B cell (primary cell): ENCODE measurements around the gene ADK. TPM values are rescaled to one million over a fixed set of nuclear protein-coding genes. Genes with fewer than 3 reads are reported as not detected.

Experiments used
- ATAC-seq: fragments of 200-7000 bp; cut with Tn5 transposase; one replicate; pipeline ENCODE4 v1.10.0; 2021; ENCODE audit warnings: low read depth, mild to moderate bottlenecking, moderate number of reproducible peaks, moderate library complexity
- CTCF ChIA-PET: fragments of 350-600 bp; sonication (Branson Sonifier 250); formaldehyde crosslinking; loops from one replicate; lab custom pipeline; 2021; ENCODE audit warnings: antibody characterized with exemption, inconsistent platforms; lab: Charles Lee
- POLR2A ChIA-PET: fragments of 350-600 bp; sonication (Branson Sonifier 250); formaldehyde crosslinking; loops from one replicate; lab custom pipeline; 2021; ENCODE audit warnings: antibody characterized with exemption; lab: Charles Lee
- DNase-seq: peaks from one replicate; pipeline ENCODE4 v3.0.0; 2013
- H2AFZ ChIP-seq: 2 replicates; pipeline ENCODE4 v1.6.1; 2012; ENCODE audit warnings: mild to moderate bottlenecking, low read depth, low read length; ENCODE audit not compliant: insufficient read depth, poor library complexity, severe bottlenecking
- H3K27ac ChIP-seq, 2 donors: 1 replicate in 1 of 2; 2 replicates in 1 of 2; pipeline ENCODE4 v1.5.1; 2012 to 2013; ENCODE audit warnings: low read length in 2 of 2, mild to moderate bottlenecking in 2 of 2, moderate library complexity in 1 of 2
- H3K27me3 ChIP-seq, 4 experiments: fragments of 200-600 bp in 1 of 4; sonication (generic) in 1 of 4; replicated peaks in 1 of 4; 1 replicate in 2 of 4; 2 replicates in 2 of 4; pipeline versions ENCODE4 v1.6.1 to v1.7.0; 2013 to 2016; ENCODE audit warnings: low read length in 3 of 4, mild to moderate bottlenecking in 2 of 4, mixed read lengths in 1 of 4, moderate library complexity in 1 of 4; ENCODE audit not compliant: insufficient read depth in 4 of 4, control insufficient read depth in 3 of 4; ENCODE audit errors: control extremely low read depth in 1 of 4
- H3K36me3 ChIP-seq, 2 experiments: replicated peaks in 1 of 2; 1 replicate in 1 of 2; 2 replicates in 1 of 2; pipeline versions ENCODE4 v1.6.1 to v1.7.1; 2013; ENCODE audit warnings: low read length in 1 of 2; ENCODE audit not compliant: insufficient read depth in 2 of 2, control insufficient read depth in 1 of 2; ENCODE audit errors: control extremely low read depth in 1 of 2, extremely low read depth in 1 of 2
- H3K4me1 ChIP-seq, 2 donors: fragments of 200-600 bp in 1 of 2; sonication (generic) in 1 of 2; 1 replicate in 1 of 2; 2 replicates in 1 of 2; pipeline versions ENCODE4 v1.5.1 to v1.6.1; 2013 to 2017; ENCODE audit warnings: low read length in 2 of 2; ENCODE audit not compliant: control insufficient read depth in 2 of 2, insufficient read depth in 2 of 2
- H3K4me2 ChIP-seq: replicated peaks from 2 replicates; pipeline ENCODE3; 2012; ENCODE audit warnings: mild to moderate bottlenecking, low read depth, low read length; ENCODE audit not compliant: poor library complexity, severe bottlenecking
- H3K4me3 ChIP-seq, 5 experiments: fragments of 200-600 bp in 1 of 5; sonication (generic) in 1 of 5; 1 replicate in 3 of 5; 2 replicates in 2 of 5; pipeline versions ENCODE4 v1.5.1 to v1.7.0; 2011 to 2016; ENCODE audit warnings: low read length in 4 of 5, mild to moderate bottlenecking in 4 of 5, low read depth in 2 of 5, control low read depth in 1 of 5, moderate library complexity in 1 of 5; ENCODE audit not compliant: insufficient read depth in 1 of 5; ENCODE audit errors: control extremely low read depth in 1 of 5, extremely low read depth in 1 of 5
- H3K79me2 ChIP-seq: fragments of 200-600 bp; sonication (generic); one replicate; pipeline ENCODE4 v1.6.0; 2016; ENCODE audit warnings: low read length; ENCODE audit not compliant: control insufficient read depth, insufficient read depth
- H3K9ac ChIP-seq: fragments of 200-600 bp; sonication (generic); 2 replicates; pipeline ENCODE4 v1.6.1; 2017; ENCODE audit warnings: mild to moderate bottlenecking, low read length, moderate library complexity
- H3K9me3 ChIP-seq, 3 donors: one replicate each; pipeline versions ENCODE4 v1.6.1 to v1.7.1; 2013; ENCODE audit warnings: low read length in 2 of 3; ENCODE audit not compliant: control insufficient read depth in 2 of 3, insufficient read depth in 1 of 3; ENCODE audit errors: control extremely low read depth in 1 of 3
- H4K20me1 ChIP-seq: 2 replicates; pipeline ENCODE4 v1.6.0; 2012; ENCODE audit warnings: mild to moderate bottlenecking, low read length; ENCODE audit not compliant: insufficient read depth, control insufficient read depth, poor library complexity, severe bottlenecking
- H3K27ac Mint-ChIP-seq: one replicate; pipeline ENCODE4 v1.8.0; 2021; ENCODE audit warnings: mixed read lengths
- H3K27me3 Mint-ChIP-seq: one replicate; pipeline ENCODE4 v1.8.0; 2021; ENCODE audit warnings: mixed read lengths
- H3K4me1 Mint-ChIP-seq: one replicate; pipeline ENCODE4 v1.8.0; 2021; ENCODE audit warnings: mixed read lengths
- H3K4me3 Mint-ChIP-seq: one replicate; pipeline ENCODE4 v1.8.0; 2021; ENCODE audit warnings: mixed read lengths
- H3K9me3 Mint-ChIP-seq: one replicate; pipeline ENCODE4 v1.8.0; 2022; ENCODE audit warnings: mixed read lengths; ENCODE audit not compliant: insufficient read depth
- EZH2 ChIP-seq: IDR thresholded peaks from 2 replicates; pipeline ENCODE4 v1.6.1; 2012; ENCODE audit warnings: borderline replicate concordance, low read depth, mild to moderate bottlenecking, moderate library complexity, low read length; ENCODE audit not compliant: insufficient read depth, poor library complexity, severe bottlenecking
- WGBS: methylation state at CpG from one replicate; pipeline ENCODE4 v1.1.5; 2013; ENCODE audit warnings: missing lambda C conversion rate; ENCODE audit not compliant: insufficient coverage; 5-methylcytosine and 5-hydroxymethylcytosine counted together
- intact Hi-C: fragments of 100-400 bp; cut with micrococcal nuclease; formaldehyde crosslinking; loops from one replicate; pipeline ENCODE4 v1.10.0; 2022
- polyA plus RNA-seq: library from polyadenylated mRNA; depleted of rRNA; stranded (reverse); fragments of >200 nt; gene quantifications from 2 replicates; pipeline ENCODE4 v1.2.3, GENCODE V29; 2012
- total RNA-seq, 2 donors: library from RNA; stranded (reverse); fragments of 120-200 nt in 1 of 2; gene quantifications; 1 replicate in 1 of 2; 2 replicates in 1 of 2; pipeline versions ENCODE4 v1.2.3 to v1.2.4, GENCODE V29; 2013 to 2022
- TF ChIP-seq, protein P1 (sequence below): fragments of 200-600 bp; IDR thresholded peaks from one replicate; pipeline ENCODE4 v1.8.0; 2022; ENCODE audit warnings: antibody characterized with exemption, mild to moderate bottlenecking

ADK gene
- total and polyA plus RNA-seq, 2 donors (not counting 1 experiment from before 2014, with no cell fraction given): 37.2 to 52.6 TPM

DNA sequence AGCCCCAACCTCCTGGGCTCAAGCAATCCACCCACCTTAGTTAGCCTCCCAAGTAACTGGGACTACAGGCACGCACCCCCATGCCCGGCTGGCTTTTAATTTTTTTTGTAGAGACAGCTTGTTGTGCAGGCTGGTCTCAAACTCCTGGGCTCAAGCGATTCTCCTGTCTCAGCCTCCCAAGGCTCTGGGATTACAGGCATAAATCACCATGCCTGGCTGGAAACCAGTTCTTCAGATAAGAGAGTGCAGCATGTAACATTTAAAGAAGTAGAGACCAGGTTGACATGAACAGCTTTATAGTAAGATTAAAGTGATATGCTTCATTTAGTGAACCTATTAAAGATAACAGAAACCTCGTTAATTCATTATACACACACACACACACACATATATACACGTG is 507.5 kb downstream of the ADK start:
- H3K27me3 Mint-ChIP-seq: no peaks in the 10 kb centered on the region
- Histone ChIP-seq H3K36me3 (peaks cover 0 to 14% of the 10 kb centered on the region in 2 experiments), H2AFZ (no peak overlapping the region), H3K4me3 (no peak overlapping the region), H3K79me2 (no peaks in the 10 kb centered on the region), H3K4me1 (peaks cover 10 to 11% of the 10 kb centered on the region in 2 donors), H3K4me2 (no peak overlapping the region), H3K27me3 (no peaks in the 10 kb centered on the region), H3K27ac (no peak overlapping the region), H3K9me3 (no peaks in the 10 kb centered on the region), H4K20me1 (peaks cover 8% of the 10 kb centered on the region), H3K9ac (no peak overlapping the region)
- ChIA-PET CTCF (no interaction called here), POLR2A (no interaction called here)
- no peak overlapping the region for H3K27ac Mint-ChIP-seq
- H3K4me3 Mint-ChIP-seq: no peak overlapping the region
- intact Hi-C loops: no loop called here
- H3K9me3 Mint-ChIP-seq: no peaks in the 10 kb centered on the region
- ATAC-seq (no peak), DNase-seq (no peak)
- 100% methylated on average over 2 of the region's 5 CpGs for WGBS
- TF ChIP-seq EZH2: no peak
- TF ChIP-seq, protein P1, sequence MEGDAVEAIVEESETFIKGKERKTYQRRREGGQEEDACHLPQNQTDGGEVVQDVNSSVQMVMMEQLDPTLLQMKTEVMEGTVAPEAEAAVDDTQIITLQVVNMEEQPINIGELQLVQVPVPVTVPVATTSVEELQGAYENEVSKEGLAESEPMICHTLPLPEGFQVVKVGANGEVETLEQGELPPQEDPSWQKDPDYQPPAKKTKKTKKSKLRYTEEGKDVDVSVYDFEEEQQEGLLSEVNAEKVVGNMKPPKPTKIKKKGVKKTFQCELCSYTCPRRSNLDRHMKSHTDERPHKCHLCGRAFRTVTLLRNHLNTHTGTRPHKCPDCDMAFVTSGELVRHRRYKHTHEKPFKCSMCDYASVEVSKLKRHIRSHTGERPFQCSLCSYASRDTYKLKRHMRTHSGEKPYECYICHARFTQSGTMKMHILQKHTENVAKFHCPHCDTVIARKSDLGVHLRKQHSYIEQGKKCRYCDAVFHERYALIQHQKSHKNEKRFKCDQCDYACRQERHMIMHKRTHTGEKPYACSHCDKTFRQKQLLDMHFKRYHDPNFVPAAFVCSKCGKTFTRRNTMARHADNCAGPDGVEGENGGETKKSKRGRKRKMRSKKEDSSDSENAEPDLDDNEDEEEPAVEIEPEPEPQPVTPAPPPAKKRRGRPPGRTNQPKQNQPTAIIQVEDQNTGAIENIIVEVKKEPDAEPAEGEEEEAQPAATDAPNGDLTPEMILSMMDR: no peak
- peaks cover 18% of the 10 kb centered on the region for H3K4me1 Mint-ChIP-seq

DNA sequence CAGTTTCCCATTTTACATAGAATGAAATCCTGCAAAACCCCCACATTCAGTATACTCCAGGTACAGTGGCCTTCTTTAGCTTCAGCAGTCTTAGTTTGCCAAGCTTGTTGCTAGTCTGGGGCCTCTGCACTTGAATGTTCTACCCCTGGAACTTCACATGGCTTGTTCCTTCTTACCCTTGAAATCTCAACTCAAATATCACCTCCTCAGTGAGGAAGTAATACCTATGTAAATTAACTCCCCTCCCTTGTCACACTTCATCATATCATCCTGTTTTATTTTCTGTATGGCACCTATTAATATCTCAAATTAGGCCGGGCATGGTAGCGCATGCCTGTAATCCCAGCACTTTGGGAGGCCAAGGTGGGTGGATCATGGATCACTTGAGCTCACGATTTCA is 511.6 kb downstream of the ADK start:
- Mint-ChIP-seq H3K27me3 (no peaks in the 10 kb centered on the region), H3K27ac (no peak overlapping the region), H3K4me1 (peaks cover 18% of the 10 kb centered on the region), H3K4me3 (no peak overlapping the region), H3K9me3 (no peaks in the 10 kb centered on the region)
- ATAC-seq (no peak), DNase-seq (peak; percentile 17)
- Histone ChIP-seq H3K79me2 (no peaks in the 10 kb centered on the region), H3K36me3 (peaks cover 0 to 9% of the 10 kb centered on the region in 2 experiments), H4K20me1 (no peaks in the 10 kb centered on the region), H3K9ac (no peak overlapping the region), H3K4me3 (no peak overlapping the region), H3K4me1 (peaks cover 10 to 11% of the 10 kb centered on the region in 2 donors), H3K27me3 (no peaks in the 10 kb centered on the region), H2AFZ (no peak overlapping the region), H3K27ac (no peak overlapping the region), H3K4me2 (no peak overlapping the region), H3K9me3 (no peaks in the 10 kb centered on the region)
- intact Hi-C loops: no loop called here
- no peak for TF ChIP-seq EZH2
- TF ChIP-seq, protein P1: no peak
- ChIA-PET POLR2A (no interaction called here), CTCF (no interaction called here)
- 80% methylated on average over 2 of the region's 3 CpGs for WGBS
